ENCODE results near the gene CAMK1. TPM values are rescaled to one million over a fixed set of nuclear protein-coding genes. Genes with fewer than 3 reads are reported as not detected.

CAMK1 gene
- total RNA-seq, 1 donor from 2014 or later = 16.5 TPM

GRCh38 chr3:9715136-9715535 lies 54.6 kb downstream of the CAMK1 start:
- DNase-seq (ENCODE audit: extremely low read depth, low read depth, low spot score) = no peak

- DNase-seq (ENCODE audit: extremely low read depth, low read depth, low spot score) = no peak
Measured at GRCh38 chr3:9713142-9713541, 56.6 kb downstream of the CAMK1 start.

GRCh38 chr3:9712415-9712814 lies 57.3 kb downstream of the CAMK1 start:
- DNase-seq (ENCODE audit: extremely low read depth, low read depth, low spot score) = no peak

GRCh38 chr3:9710174-9710739 lies 59.5 kb downstream of the CAMK1 start:
- DNase-seq (ENCODE audit: extremely low read depth, low read depth, low spot score) = no peak

Other genes starting within 250 kb of the CAMK1 start
- not detected in 2 replicates for gene LHFPL4, start 216.1 kb downstream of the CAMK1 start, total RNA-seq
- gene MTMR14, start 120.4 kb downstream of the CAMK1 start, total RNA-seq = 38.4 and 40.2 TPM in 2 replicates
- not detected in 2 replicates for gene CPNE9, start 66.1 kb downstream of the CAMK1 start, total RNA-seq
- gene BRPF1, start 38.2 kb downstream of the CAMK1 start, total RNA-seq = 21.2 and 24.8 TPM in 2 replicates
- 16.7 and 17.5 TPM in 2 replicates for gene OGG1, start 20.0 kb downstream of the CAMK1 start, total RNA-seq
- 58.9 and 73.5 TPM in 2 replicates for gene TADA3, start 22.5 kb upstream of the CAMK1 start, total RNA-seq
- gene ARPC4, start 23.1 kb upstream of the CAMK1 start, total RNA-seq = 212 and 240 TPM in 2 replicates
- 11.9 and 39.2 TPM in 2 replicates for gene TTLL3, start 40.3 kb upstream of the CAMK1 start, total RNA-seq
- gene RPUSD3, start 74.1 kb upstream of the CAMK1 start, total RNA-seq = 27.0 and 34.7 TPM in 2 replicates
- gene CIDEC, start 110.3 kb upstream of the CAMK1 start, total RNA-seq = not detected in 2 replicates
- 31.1 and 47.8 TPM in 2 replicates for gene JAGN1, start 120.7 kb upstream of the CAMK1 start, total RNA-seq
- 0.39 and 1.3 TPM in 2 replicates for gene IL17RE, start 132.9 kb upstream of the CAMK1 start, total RNA-seq
- 22.1 and 26.1 TPM in 2 replicates for gene IL17RC, start 147.2 kb upstream of the CAMK1 start, total RNA-seq
- gene CRELD1, start 163.9 kb upstream of the CAMK1 start, total RNA-seq = 36.2 and 55.9 TPM in 2 replicates
- gene PRRT3, start 182.5 kb upstream of the CAMK1 start, total RNA-seq = 2.5 and 3.6 TPM in 2 replicates
- 52.2 and 79.8 TPM in 2 replicates for gene EMC3, start 216.9 kb upstream of the CAMK1 start, total RNA-seq

Data from glomerular endothelial cell (primary cell).